ENCODE data around the gene MAP4K1.

The MAP4K1 gene

GRCh38 chr19:38562096-38562495, 55.7 kb downstream of the MAP4K1 start:
- TF ChIP-seq REST (IDR thresholded peaks at IDR 0.05; ENCODE audit: low read depth) (no peak), FOXM1 (IDR thresholded peaks at IDR 0.05; ENCODE audit: borderline replicate concordance, low read depth) (no peak), USF1 (IDR thresholded peaks at IDR 0.05) (no peak), EP300 (IDR thresholded peaks at IDR 0.05; ENCODE audit: borderline replicate concordance) (no peak), CEBPB (IDR thresholded peaks at IDR 0.05) (no peak), RAD21 (IDR thresholded peaks at IDR 0.05; ENCODE audit: low read depth) (no peak), TEAD4 (IDR thresholded peaks at IDR 0.05) (no peak)

GRCh38 chr19:38561658-38562057, 56.1 kb downstream of the MAP4K1 start:
- TF ChIP-seq ZBTB7A (IDR thresholded peaks at IDR 0.05; ENCODE audit: low read depth): no peak
- no peak for TF ChIP-seq REST (IDR thresholded peaks at IDR 0.05; ENCODE audit: low read depth)
- TF ChIP-seq TEAD4 (IDR thresholded peaks at IDR 0.05): no peak
- no peak for TF ChIP-seq TAF1 (IDR thresholded peaks at IDR 0.05; ENCODE audit: low read depth)
- no peak for TF ChIP-seq CREB1 (IDR thresholded peaks at IDR 0.05; ENCODE audit: low read depth)
- no peak for TF ChIP-seq EP300 (IDR thresholded peaks at IDR 0.05; ENCODE audit: borderline replicate concordance)
- TF ChIP-seq TCF12 (IDR thresholded peaks at IDR 0.05; ENCODE audit: low read depth): no peak
- no peak for TF ChIP-seq CEBPB (IDR thresholded peaks at IDR 0.05)

- no peak for TF ChIP-seq CREB1 (IDR thresholded peaks at IDR 0.05; ENCODE audit: low read depth)
- TF ChIP-seq ZBTB7A (IDR thresholded peaks at IDR 0.05; ENCODE audit: low read depth): no peak
- TF ChIP-seq MAX (IDR thresholded peaks at IDR 0.05): no peak
- no peak for TF ChIP-seq TAF1 (IDR thresholded peaks at IDR 0.05; ENCODE audit: low read depth)
- no peak for TF ChIP-seq CEBPB (IDR thresholded peaks at IDR 0.05)
- no peak for TF ChIP-seq TEAD4 (IDR thresholded peaks at IDR 0.05)
- TF ChIP-seq RAD21 (IDR thresholded peaks at IDR 0.05; ENCODE audit: low read depth): no peak
Measured at GRCh38 chr19:38561053-38561606, 56.6 kb downstream of the MAP4K1 start.

GRCh38 chr19:38559428-38560401, 58.0 kb downstream of the MAP4K1 start:
- TF ChIP-seq TEAD4 (IDR thresholded peaks at IDR 0.05): no peak
- no peak for TF ChIP-seq REST (IDR thresholded peaks at IDR 0.05; ENCODE audit: low read depth)
- no peak for TF ChIP-seq EP300 (IDR thresholded peaks at IDR 0.05; ENCODE audit: borderline replicate concordance)
- TF ChIP-seq TAF1 (IDR thresholded peaks at IDR 0.05; ENCODE audit: low read depth): no peak
- no peak for TF ChIP-seq FOXM1 (IDR thresholded peaks at IDR 0.05; ENCODE audit: borderline replicate concordance, low read depth)
- no peak for TF ChIP-seq ZBTB7A (IDR thresholded peaks at IDR 0.05; ENCODE audit: low read depth)
- TF ChIP-seq MAX (IDR thresholded peaks at IDR 0.05): no peak
- no peak for TF ChIP-seq CREB1 (IDR thresholded peaks at IDR 0.05; ENCODE audit: low read depth)
- TF ChIP-seq NFIC (IDR thresholded peaks at IDR 0.05): no peak
- no peak for TF ChIP-seq YY1 (IDR thresholded peaks at IDR 0.05; ENCODE audit: low read depth)
